Measurements from ENCODE around the gene SLC9A9.

Gene SLC9A9

GRCh38 chr3:143571548-143571947, 276.7 kb downstream of the SLC9A9 start:
- no peak overlapping the region for H3K4me3 ChIP-seq (ENCODE audit: low read depth, low read length)
- TF ChIP-seq, protein P1, sequence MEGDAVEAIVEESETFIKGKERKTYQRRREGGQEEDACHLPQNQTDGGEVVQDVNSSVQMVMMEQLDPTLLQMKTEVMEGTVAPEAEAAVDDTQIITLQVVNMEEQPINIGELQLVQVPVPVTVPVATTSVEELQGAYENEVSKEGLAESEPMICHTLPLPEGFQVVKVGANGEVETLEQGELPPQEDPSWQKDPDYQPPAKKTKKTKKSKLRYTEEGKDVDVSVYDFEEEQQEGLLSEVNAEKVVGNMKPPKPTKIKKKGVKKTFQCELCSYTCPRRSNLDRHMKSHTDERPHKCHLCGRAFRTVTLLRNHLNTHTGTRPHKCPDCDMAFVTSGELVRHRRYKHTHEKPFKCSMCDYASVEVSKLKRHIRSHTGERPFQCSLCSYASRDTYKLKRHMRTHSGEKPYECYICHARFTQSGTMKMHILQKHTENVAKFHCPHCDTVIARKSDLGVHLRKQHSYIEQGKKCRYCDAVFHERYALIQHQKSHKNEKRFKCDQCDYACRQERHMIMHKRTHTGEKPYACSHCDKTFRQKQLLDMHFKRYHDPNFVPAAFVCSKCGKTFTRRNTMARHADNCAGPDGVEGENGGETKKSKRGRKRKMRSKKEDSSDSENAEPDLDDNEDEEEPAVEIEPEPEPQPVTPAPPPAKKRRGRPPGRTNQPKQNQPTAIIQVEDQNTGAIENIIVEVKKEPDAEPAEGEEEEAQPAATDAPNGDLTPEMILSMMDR (conservative IDR thresholded peaks at IDR 0.05; ENCODE audit: low read depth, low read length): no peak
- DNase-seq (ENCODE audit: low read depth): peak; percentile 67

GRCh38 chr3:143567823-143568222, 280.4 kb downstream of the SLC9A9 start:
- no peak overlapping the region for H3K4me3 ChIP-seq (ENCODE audit: low read depth, low read length)
- DNase-seq (ENCODE audit: low read depth): no peak
- TF ChIP-seq, protein P1 (conservative IDR thresholded peaks at IDR 0.05; ENCODE audit: low read depth, low read length): no peak

DNA sequence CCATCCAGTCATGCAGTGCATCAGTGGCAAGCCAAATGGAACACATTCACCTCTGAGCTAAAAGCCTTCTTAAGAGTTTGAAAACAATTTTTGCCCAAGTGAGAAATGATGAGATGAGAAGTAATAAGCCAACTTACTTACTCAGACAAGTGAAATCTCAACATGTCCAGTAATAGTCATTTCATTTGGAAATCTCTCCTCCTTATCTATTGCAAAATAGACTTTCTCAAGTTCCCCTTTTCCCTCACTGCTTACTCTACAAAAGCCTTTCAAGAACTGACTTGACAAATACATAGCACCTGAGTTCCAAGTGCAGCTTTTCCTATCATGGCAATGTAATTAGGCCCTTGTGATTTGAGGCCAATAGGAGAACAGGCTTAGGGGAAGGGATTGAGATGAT, 282.3 kb downstream of the SLC9A9 start:
- TF ChIP-seq, protein P1 (conservative IDR thresholded peaks at IDR 0.05; ENCODE audit: low read depth, low read length): no peak
- peak; percentile 70 for DNase-seq (ENCODE audit: low read depth)
- H3K4me3 ChIP-seq (ENCODE audit: low read depth, low read length): no peak overlapping the region

DNA sequence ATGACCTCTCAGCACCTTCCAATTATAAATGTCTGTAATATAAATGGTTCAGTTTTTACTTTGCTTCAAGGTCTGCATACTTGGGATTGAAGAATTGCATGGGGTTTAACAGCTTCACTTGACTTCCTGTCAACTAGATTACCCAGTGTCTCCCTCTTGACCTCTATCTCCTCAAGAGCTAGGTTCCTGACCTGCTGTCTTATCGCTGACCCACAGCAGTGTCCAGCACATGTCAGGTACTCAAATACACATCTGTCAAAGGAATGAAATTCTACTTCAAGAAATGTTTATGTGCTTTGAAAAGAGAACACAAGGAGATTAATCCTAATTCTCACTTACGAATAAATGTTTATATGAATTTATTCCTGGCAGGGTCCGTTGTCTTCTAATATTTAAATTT, 284.5 kb downstream of the SLC9A9 start:
- TF ChIP-seq, protein P1 (conservative IDR thresholded peaks at IDR 0.05; ENCODE audit: low read depth, low read length): no peak
- H3K4me3 ChIP-seq (ENCODE audit: low read depth, low read length): no peak overlapping the region
- no peak for DNase-seq (ENCODE audit: low read depth)

DNA sequence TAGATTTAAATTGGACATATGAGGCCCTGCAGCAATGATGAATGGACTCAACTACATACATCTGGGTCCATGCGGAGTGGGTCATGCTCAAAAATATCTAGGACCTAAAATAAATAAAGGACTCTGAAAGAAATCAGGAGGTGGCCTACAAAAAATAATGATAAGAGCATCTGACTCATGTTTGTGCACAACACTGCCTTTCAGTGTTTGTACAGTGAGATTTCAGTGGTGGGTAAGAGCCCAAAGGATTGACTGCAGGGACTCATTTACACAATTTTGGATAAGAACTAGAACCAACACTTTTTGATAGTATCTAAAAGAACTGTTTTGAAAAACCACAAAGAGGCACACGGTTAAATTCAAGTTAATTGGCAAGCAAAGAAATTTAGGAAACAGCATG, 285.5 kb downstream of the SLC9A9 start:
- TF ChIP-seq, protein P1 (conservative IDR thresholded peaks at IDR 0.05; ENCODE audit: low read depth, low read length): no peak
- no peak overlapping the region for H3K4me3 ChIP-seq (ENCODE audit: low read depth, low read length)
- peak; percentile 39 for DNase-seq (ENCODE audit: low read depth)

DNA sequence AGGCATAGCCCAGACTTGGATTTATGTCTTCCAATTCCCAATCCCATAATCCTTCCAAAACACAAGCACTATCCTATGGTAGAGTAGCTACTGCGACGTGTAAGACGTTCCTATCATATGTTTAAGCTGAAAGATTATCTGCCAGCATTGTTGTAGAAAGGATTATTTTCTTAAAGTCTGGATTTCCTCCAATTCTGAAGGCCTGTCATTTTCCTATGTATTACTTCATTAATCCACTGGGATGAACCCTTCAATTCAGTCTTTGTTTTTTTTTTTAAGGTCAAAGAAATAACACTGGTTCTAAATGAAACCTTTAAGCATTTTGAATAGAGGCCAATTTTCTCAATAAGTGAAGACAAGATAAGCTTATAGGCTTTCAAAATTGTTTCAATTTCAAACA, 289.0 kb downstream of the SLC9A9 start:
- DNase-seq (ENCODE audit: low read depth): no peak
- TF ChIP-seq, protein P1 (conservative IDR thresholded peaks at IDR 0.05; ENCODE audit: low read depth, low read length): no peak
- H3K4me3 ChIP-seq (ENCODE audit: low read depth, low read length): no peak overlapping the region

DNA sequence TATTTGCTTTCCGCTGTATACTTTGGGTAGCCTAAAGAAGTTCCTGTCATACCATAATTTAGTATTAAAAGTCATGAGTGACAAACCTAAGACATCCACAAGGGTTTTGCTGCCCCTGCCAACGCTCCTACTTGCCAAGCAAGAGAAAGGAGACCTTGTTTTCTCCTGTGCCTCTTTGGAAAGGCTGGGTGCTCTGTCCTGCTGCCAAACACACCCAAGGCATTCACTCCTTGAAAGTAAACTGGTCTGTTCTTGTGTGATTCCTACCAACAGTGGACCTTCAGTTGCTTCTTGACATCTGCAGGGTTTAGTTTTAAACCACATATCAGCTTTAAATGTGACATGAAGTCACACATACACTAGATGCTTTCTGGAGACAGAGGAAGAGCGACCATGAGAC, 295.4 kb downstream of the SLC9A9 start:
- H3K4me3 ChIP-seq (ENCODE audit: low read depth, low read length): no peak overlapping the region
- TF ChIP-seq, protein P1 (conservative IDR thresholded peaks at IDR 0.05; ENCODE audit: low read depth, low read length): no peak
- DNase-seq (ENCODE audit: low read depth): no peak
